HG03460 (cell line): ENCODE data around the gene AKAP17A.

Experiments
- ATAC-seq: cut with Tn5 transposase; IDR thresholded peaks from one replicate; pipeline ENCODE4 v1.9.1; 2021; ENCODE audit not compliant: unreplicated experiment

AKAP17A gene

DNA sequence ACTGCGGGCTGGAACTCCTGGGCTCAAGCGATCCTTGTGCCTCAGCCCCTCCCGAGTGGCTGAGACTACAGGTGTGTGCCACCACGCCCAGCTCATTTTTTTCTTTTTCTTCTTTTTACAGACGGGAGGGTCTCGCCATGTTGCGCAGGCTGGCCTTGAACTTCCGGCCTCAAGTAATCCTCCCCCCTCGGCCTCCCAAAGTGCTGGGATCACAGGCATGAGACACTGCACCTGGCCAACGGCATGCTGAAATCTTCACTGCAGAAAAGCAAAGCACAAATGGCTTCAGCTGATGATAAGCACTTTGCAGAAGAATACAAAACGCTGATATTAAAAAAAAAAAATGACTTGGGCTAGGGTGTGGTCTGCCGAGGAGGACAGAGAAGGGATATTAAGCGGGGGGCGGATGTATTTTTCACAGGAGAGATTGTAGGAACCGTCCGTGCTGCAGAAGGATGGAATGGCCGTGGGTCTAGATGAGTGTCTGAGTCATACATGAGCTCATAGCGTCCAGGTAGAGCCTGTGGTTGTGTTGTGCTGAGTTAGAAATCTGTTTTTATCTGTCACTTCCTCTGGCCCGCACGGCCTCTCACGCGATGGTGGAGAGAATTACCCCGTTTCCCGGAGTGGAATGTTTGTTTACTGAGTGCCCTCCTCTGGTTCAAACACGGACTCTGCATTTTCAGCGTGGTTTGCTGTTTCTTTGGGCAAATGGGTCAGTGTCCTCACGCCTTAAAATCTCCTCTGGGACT is 8.5 kb upstream of the AKAP17A start:
- no peak for ATAC-seq

DNA sequence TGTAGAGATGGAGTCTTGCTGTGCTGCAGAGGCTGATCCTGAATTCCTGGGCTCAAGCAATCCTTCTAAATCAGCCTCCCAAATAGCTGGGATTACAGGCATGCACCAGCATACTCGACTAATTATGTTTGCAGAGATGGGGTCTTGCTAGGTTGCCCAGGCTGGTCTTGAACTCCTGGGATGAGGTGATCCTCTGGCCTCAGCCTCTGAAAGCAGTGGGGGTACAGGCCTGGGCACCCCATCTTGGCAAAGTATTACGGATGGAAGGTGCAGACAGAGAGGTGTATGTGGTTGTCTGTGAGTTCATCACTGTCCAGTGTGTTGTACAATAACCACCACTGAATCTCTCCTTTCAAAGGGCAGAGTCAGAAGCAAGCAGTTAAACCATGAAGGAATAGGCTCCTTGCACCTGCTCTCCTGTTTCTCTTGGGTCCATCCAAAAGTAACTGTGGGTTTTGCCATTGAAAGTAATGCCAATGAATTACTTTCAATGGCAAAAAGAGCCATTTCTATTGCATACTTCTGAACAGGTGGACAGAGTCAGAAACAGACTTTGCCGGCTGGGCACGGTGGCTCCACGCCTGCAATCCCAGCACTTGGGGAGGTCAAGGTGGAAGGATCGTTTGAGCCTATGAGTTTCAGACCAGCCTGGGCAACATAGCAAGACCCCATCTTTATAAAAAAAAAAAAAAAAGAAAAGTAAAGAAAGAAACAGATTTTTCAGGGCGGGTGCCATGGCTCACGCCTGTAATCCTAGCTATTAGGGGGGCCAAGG is 7.0 kb upstream of the AKAP17A start:
- no peak for ATAC-seq

DNA sequence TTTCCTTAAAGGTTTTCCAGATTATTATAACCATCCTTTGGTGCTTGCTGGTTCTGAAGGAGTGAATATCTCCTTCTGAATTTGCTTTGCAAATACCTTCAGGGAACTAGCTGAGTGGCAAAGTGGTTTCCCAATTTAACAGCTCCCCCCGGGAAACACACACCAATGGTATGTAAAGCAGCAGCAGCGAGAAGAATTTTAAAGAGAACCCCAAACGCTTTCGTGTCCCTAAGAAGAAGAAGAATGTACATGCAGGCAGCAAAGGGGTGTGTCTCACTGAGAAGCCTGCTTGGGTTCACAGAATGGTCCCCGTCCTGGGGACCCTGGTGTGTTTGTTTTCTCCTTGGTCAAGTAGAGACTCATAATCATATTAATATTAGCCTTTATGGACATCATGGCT is 4.2 kb upstream of the AKAP17A start:
- no peak for ATAC-seq

DNA sequence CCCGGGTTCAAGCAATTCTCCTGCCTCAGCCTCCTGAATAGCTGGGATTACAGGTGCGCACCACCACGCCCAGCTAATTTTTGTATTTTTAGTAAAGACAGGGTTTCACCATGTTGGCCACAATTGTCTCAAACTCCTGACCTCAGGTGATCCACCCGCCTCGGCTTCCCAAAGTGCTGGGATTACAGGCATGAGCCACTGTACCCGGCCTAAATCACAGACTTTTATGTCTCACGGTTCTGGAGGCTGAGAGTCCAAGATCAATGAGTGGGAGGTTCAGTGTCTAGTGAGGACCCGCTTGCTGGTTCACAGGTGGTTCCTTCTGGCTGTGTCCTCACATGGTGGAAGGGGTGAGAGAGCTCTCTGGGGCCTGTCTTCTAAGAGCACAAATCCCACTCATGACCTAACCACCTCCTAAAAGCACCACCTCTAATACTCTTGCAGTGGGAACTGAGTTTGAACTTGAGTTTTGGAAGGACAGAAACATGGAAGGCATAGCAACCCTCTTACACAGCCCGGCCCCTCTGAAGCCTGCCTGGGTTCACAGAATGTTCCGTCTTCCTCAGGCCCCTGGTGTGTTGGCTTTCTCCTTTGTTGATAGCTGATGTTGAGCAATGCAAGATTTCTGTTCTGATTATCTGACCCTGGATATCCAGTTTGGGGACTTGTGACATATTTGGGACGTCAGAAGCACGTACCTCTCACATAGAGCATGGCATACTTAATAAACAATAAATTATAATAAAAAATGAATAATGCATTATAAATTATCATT is 1.9 kb upstream of the AKAP17A start:
- ATAC-seq: no peak

DNA sequence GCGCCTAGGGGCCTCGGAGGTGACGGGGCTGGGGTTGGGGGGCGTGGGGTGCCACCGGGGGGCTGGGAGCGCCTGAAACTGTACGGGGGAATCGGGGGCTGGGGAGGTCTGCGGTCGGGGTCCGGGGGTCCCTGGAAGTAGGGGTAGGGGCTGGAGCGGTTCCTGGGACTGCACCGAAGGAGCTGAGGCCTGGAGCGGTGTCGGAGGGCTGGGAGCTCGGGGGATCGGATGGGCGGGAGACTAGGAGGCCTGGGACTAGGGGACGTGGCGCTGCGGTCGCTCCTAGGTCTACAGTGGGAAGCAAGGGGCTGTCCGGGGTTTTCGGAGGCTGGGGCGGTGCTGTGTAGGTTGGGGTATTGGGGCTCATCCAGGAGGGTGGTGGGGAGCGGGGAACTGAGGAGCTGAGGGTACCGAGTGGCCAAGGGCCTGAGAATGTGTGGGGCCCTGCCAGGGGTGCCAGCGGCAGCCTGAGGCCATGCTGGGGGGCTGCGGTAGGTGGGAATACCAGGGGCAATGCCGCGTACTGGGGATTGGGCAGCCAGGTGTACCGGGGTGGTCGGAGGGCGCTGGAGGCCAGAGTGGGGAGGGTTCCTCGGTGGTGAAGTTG is 562 bp downstream of the AKAP17A start:
- no peak for ATAC-seq

DNA sequence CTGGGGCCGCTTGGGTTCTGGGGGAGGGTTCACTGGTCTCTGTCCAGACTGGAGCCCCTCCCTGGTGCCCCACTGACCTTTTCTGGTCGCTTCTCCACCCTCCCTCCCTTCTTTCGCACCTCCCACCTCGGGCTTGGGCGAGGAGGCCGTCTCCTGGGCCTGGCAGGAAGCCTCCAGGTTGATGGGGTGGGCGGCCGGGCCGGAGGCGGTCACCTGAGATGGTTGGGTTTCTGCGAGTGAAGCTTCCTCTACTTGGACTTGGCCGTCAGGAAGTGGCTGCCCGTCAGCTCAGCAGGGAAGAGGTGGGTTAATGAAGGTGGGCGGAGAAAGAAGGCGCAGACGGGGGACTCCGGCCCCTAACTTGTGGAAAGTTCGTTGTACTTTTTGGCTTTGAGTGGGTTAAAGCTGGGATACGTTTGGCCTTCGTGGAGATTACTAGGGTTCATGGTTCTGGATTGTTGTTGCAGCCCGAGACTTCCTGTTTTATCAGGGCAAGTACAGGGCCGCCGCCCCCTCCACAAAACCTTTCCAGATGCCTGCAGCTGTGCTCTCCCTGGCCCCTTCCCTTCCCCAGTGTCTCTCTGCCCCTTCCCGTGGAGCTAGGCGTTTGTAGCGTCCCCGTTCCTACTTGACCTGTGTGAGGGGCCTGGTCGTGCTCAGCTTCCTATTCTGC is 1.2 kb downstream of the AKAP17A start:
- no peak for ATAC-seq

DNA sequence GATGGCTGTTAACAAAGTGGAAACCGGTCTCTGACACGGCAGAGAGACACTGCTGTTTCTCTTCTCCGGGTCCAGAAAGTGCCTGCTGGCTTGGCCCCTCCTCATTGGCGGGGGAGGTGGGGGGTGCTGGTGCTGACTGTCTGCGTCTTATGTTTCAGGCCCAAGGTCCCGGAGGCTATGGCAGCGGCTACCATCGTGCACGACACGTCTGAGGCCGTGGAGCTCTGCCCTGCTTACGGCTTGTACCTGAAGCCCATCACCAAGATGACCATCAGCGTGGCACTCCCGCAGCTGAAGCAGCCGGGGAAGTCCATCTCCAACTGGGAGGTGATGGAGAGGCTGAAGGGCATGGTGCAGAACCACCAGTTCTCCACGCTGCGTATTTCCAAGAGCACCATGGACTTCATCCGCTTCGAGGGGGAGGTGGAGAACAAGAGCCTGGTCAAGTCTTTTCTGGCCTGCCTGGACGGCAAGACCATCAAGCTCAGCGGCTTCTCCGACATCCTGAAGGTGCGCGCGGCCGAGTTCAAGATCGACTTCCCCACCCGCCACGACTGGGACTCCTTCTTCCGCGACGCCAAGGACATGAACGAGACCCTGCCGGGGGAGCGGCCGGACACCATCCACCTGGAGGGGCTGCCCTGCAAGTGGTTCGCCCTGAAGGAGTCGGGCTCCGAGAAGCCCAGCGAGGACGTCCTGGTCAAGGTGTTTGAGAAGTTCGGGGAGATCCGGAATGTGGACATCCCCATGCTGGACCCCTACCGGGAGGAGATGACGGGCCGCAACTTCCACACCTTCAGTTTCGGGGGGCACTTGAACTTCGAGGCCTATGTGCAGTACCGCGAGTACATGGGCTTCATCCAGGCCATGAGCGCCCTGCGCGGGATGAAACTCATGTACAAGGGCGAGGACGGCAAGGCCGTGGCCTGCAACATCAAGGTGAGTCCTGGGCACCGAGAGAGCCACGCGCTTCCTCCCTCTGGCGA is 2.2 kb downstream of the AKAP17A start:
- no peak for ATAC-seq

DNA sequence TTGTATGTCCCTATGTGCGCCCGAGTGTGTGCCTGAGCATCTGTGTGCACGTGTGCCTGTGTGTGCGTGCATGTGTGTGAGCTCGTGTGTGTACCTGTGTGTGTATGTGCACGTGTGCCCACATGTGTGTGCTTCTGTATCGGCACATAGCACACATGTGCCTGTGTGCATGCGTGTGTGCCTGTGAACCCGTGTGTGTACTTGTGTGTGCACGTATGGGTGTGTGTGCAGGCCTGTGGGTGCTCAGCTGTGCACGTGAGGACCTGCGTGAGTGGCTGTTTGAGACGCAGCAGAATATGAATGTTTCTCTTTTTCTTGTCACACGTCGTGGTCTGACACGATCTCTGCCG is 4.3 kb downstream of the AKAP17A start:
- no peak for ATAC-seq

DNA sequence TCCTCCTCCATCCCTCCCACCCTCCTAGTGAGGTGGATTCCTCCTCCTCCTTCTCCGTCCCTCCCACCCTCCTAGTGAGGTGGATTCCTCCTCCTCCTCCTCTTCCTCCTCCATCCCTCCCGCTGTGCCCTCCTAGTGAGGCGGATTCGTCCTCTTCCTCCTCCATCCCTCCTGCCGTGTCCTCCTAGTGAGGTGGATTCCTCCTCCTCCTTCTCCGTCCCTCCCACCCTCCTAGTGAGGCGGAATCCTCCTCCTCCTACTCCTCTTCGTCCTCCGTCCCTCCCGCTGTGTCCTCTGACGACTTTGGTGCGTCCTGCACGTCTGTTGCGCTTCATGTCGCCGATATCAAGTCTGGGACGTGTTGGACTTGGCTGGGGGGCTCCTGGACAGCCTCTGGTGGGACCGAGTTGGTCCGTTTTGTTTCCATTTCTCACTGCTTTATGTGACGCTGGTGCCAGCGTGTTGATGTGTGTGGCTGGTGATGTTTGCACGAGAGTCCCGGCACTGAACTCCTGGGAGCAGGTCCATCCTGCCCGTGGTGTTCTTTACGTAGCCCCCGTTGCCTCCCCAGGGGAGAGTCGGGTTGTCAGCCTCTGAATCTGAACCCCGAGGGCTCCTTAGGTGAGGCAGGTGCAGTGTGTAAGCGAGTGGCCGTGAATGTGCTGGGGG is 5.4 kb downstream of the AKAP17A start:
- ATAC-seq: no peak

DNA sequence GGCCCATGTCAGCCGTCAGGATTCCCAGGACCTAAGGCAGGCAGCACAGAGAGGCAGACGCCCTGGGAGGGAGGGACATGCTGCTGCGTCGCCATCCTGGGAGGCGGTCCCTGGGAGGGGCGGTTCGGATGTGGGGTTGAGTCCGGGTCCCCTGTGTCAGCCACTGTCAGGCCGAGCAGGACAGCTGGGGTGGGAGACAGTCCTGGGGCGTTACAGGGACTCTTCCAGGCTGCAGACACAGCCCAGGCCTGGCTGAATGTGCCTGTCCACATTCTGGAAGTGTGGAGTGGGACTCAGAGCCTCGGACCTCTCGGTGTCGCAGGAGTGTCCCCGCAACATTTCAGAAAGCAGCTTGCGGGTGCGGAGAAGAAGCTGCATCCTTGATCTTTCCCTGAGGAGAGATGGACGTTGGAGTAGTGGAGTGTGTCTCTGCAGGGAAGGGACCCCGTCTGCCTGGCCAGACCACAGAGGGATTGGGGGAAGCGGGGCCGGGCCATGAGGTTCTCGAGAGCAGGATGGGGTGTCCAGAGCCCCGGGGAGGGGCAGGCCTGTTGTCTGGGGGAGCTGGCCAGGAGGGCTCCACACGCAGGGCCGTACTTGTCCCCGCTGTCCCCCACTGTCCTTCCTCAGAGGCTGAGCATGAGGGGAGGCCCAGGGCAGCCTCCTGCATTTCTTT is 6.1 kb downstream of the AKAP17A start:
- no peak for ATAC-seq

DNA sequence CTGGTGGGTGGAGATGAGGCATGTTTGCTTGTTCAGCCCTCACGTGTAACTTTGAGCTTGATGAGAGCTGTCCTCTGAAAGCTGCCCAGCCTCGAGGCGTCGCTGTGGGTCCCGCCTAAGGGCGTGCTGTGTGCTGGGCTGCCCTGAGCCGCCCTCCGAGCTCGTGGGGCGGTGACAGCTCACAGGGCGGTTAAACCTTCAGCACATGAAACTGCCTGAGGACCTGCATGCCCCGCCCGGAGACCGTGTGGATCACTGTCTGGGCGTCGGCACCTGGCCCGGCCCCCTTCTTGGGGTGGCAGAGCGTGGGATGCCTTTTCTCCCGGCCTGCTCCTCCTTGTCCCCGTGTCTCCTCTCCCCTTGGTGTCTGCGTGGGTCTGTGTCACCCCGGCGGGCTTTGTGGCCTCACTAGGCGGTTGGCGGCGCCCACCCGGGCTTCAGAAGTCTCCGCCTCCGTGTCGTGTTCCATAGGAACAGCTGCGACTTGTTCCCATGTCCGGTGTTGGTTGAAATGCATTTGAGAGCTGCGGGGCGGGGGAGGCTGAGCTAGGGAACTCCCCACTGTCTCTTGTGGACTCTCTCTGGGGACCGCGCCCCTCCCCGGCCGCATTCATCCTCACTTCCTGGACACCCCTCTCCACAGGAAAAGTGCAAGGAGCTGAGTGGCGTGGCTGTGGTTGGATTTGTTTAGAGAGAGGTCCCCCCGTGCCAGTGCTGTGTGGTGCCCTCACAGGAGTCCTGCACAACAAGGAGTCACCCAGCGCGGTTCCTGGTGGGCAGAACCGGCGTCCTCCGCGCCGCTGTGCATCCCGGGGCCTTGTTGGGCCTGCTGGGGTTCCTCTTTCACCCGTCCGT is 6.8 kb downstream of the AKAP17A start:
- ATAC-seq: no peak

DNA sequence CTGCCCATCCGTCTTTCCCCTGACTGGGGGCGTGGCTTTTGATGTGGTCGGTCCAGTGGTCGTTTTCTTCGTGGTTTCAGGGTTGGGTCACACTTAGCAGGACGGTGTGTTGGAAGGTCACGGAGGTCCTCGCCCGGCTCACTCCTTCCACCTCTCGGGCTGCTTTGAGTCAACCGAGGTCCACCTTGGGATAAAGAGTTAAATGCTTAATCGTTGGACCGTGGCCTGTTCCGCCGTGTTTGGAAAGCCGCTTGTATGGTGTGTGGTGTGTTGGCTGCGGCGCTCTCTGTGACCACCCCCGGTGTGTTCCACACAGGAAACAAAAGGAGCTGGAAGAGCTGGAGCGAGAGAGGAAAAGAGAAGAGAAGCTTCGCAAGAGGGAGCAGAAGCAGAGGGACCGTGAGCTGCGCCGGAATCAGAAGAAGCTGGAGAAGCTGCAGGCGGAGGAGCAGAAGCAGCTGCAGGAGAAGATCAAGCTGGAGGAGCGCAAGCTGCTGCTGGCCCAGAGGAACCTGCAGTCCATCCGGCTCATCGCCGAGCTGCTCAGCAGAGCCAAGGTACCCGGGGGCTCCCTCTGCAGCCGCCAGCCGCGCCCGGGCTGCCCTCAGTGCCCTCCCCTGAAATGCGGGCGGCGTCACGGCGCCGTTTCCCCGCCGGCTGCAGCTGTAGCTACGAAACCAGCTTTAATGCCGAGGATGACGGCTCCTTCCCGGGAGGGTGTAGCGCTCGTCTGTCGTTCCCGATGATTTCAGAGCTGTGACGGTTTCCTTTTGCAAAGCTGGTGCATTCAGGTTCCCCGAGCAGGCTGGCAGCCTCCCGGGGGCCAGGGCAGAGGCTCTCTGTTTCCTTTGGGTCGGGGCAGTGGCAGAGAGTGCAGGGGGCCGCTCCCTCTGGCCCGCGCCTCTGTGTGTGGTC is 7.7 kb downstream of the AKAP17A start:
- no peak for ATAC-seq

DNA sequence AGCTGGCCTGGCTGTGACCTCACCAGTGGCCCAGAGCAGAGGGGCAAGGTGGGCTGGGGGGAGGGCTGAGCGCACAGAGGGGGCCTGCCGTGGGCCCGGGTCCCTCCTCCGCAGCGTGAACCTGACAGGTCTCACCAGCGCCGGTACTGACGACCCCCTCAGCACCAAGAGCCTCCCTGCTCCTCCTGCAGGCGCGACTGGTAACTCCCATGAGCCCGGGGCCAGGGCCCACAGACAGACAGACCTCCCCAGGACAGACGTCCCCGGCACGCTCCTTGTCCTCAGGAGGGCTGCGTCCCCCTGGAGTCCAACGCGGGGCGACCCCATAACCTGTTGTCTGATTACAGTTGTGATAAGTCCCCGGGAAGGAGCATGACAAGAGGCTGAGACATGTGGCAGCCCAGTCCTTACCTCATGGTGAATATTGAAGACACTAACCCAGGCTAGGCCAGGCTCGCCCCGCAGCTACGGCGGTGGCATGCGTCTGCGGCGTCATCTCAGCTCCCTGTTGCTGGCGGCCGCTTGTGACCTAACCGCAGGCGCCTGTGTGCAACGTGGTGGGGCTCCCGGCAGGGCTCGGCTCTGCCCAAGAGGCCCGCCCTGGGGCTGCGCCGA is 8.5 kb downstream of the AKAP17A start:
- no peak for ATAC-seq

DNA sequence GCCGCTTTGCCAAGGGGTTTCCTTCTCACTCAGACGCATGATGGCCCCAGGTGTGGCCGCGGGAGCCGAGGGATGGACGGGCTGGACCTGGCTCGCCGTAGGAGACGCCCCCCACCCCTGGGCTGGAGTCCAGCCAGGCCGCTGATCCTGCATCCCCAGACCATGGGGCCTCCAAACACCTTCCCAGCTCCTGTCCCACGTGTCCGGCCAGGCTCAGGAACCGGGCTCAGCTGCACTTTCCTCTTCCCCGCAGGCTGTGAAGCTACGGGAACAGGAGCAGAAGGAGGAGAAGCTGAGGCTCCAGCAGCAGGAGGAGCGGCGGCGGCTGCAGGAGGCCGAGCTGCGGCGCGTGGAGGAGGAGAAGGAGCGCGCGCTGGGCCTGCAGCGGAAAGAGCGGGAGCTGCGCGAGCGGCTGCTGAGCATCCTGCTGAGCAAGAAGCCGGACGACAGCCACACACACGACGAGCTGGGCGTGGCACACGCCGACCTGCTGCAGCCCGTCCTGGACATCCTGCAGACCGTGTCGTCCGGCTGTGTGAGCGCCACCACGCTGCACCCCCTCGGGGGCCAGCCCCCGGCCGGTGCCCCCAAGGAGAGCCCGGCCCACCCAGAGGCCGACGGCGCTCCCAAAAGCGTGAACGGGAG is 9.1 kb downstream of the AKAP17A start:
- ATAC-seq: no peak

DNA sequence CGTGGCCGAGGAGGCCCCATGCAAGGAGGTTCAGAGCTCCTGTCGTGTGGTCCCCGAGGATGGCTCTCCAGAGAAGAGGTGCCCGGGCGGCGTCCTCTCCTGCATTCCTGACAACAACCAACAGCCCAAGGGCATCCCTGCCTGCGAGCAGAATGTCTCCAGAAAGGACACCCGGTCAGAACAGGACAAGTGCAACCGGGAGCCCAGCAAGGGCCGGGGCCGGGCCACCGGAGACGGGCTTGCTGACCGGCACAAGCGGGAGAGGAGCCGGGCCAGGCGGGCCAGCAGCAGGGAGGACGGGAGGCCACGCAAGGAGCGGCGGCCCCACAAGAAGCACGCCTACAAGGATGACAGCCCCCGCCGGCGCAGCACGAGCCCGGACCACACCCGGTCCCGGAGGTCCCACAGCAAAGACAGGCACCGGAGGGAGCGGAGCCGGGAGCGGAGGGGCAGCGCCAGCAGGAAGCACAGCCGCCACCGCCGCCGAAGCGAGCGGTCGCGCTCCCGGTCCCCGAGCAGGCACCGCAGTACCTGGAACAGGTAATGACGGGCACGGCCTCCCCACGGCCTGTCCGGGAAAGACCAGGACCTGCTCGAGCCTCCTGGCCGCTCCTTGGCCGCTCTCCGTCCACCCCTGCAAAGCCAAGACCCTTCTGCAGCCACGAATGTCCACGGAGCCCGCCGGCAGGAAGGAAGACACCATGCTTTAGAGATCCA is 9.8 kb downstream of the AKAP17A start:
- ATAC-seq: no peak
